Subcutaneous abdominal adipose tissue (tissue), 5 donors: Measurements from ENCODE around the gene TMA7B.
"Not testable (repeated sequence)": the region's sequence is repeated elsewhere in the genome, so short reads cannot be mapped to it uniquely, and the experiment has no call there.

Experiments used
- H3K27ac ChIP-seq: one replicate; pipeline ENCODE4 v1.7.0; 2013; ENCODE audit warnings: low read depth, mild to moderate bottlenecking, inconsistent platforms, low read length, moderate library complexity
- H3K27me3 ChIP-seq, 5 donors: one replicate each; pipeline ENCODE4 v1.7.0; 2013; ENCODE audit warnings: low read length in 5 of 5, inconsistent platforms in 1 of 5; ENCODE audit not compliant: control insufficient read depth in 5 of 5, insufficient read depth in 4 of 5
- H3K36me3 ChIP-seq, 5 donors: one replicate each; pipeline ENCODE4 v1.7.0; 2013; ENCODE audit warnings: low read length in 5 of 5; ENCODE audit not compliant: control insufficient read depth in 5 of 5, insufficient read depth in 5 of 5
- H3K4me1 ChIP-seq, 5 donors: one replicate each; pipeline ENCODE4 v1.7.0; 2013; ENCODE audit warnings: low read length in 5 of 5, mild to moderate bottlenecking in 3 of 5, moderate library complexity in 1 of 5; ENCODE audit not compliant: control insufficient read depth in 5 of 5, insufficient read depth in 5 of 5
- H3K4me3 ChIP-seq, 5 donors: one replicate each; pipeline ENCODE4 v1.7.0; 2013; ENCODE audit warnings: low read length in 5 of 5, low read depth in 1 of 5
- H3K9ac ChIP-seq, 5 donors: one replicate each; pipeline ENCODE4 v1.7.0; 2013; ENCODE audit warnings: low read length in 5 of 5, mild to moderate bottlenecking in 4 of 5, moderate library complexity in 3 of 5
- H3K9me3 ChIP-seq, 5 donors: one replicate each; pipeline ENCODE4 v1.7.0; 2013; ENCODE audit warnings: low read length in 5 of 5; ENCODE audit not compliant: control insufficient read depth in 5 of 5
- donor health status: healthy.
- donor health status: healthy.
- donor health status: healthy.
- donor health status: healthy.
- donor health status: healthy.

The TMA7B gene

DNA sequence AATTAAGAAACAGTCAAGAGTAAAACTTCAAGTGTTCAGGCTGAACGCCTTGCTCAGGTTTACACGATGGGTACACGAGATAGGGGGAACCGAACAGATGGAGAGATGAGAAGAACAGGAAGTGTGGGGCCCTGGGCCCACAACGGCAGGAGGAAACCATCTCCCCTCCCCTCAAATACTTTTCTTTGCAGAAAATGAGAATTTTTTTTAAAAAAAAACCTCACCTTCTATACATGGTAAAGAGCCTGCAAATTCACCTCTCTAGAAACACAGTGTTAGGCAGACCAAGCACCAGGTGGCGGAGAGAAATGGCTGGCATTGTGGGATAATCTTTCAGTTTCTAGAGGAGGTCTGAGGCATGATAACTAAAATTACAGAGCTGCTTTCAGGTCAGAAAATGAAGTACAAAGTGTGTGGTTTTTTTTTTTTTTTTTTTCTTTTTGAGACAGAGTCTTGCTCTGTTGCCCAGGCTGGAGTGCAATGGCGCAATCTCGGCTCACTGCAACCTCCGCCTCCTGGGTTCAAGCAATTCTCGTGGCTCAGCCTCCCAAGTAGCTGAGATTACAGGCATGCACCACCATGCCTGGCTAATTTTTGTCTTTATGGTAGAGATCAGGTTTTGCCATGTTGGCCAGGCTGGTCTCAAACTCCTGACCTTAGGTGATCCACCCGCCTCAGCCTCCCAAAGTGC lies 8.4 kb upstream of the TMA7B start:
- not testable (repeated sequence) for H3K27me3 ChIP-seq, H3K9ac ChIP-seq, H3K27ac ChIP-seq, H3K36me3 ChIP-seq, H3K4me3 ChIP-seq, H3K9me3 ChIP-seq
- peaks cover 0 to 25% (median 18%) of the 10 kb centered on the region in 5 donors for H3K4me1 ChIP-seq

DNA sequence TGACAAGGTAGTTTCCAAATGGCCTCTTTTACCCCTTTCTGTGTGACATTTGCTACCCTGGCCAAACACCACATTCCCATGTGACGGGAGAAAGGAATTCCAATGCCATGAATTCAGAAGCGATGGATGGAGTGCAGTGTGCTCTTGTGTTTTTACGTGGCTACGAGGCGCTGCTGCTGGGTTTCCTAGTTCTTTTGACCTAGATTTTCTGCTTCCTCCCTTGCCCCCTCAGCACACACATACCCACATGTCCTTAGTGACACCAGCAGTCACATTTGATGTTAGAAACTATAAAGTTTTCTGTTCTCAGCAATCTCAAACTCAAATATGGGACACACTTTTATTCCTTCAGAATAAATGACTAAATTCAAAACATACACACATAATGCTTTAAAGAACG lies 7.8 kb upstream of the TMA7B start:
- no peaks in the 10 kb centered on the region for H3K9me3 ChIP-seq
- no peaks in the 10 kb centered on the region for H3K36me3 ChIP-seq
- no peak overlapping the region for H3K4me3 ChIP-seq
- H3K9ac ChIP-seq, result no peak overlapping the region
- peaks cover 0 to 28% (median 18%) of the 10 kb centered on the region in 5 donors for H3K4me1 ChIP-seq
- no peaks in the 10 kb centered on the region for H3K27me3 ChIP-seq
- no peak overlapping the region for H3K27ac ChIP-seq

DNA sequence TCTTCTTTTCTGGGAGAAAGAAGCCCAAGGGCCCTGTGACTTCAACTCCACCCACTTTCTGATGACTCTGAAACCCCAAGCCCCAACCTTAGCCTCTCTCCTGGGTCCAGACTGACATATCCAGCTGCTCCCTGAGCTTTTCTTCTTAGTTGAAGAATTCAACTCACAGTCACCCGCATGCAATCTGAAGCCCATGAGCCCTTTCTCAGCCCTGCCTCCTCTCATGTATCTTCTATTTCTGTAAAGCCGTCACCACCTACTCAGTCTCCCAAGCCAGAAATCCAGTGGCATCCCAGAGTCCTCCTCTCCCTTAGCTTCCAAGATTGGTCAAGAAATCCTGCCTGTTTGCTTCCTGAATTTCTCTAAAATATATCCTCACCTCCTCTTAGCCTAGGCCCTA lies 7.1 kb upstream of the TMA7B start:
- no peak overlapping the region for H3K4me3 ChIP-seq
- H3K27ac ChIP-seq, result no peak overlapping the region
- H3K4me1 ChIP-seq, result peaks cover 0 to 29% (median 18%) of the 10 kb centered on the region in 5 donors
- no peaks in the 10 kb centered on the region for H3K27me3 ChIP-seq
- no peaks in the 10 kb centered on the region for H3K36me3 ChIP-seq
- H3K9ac ChIP-seq, result no peak overlapping the region
- no peaks in the 10 kb centered on the region for H3K9me3 ChIP-seq

DNA sequence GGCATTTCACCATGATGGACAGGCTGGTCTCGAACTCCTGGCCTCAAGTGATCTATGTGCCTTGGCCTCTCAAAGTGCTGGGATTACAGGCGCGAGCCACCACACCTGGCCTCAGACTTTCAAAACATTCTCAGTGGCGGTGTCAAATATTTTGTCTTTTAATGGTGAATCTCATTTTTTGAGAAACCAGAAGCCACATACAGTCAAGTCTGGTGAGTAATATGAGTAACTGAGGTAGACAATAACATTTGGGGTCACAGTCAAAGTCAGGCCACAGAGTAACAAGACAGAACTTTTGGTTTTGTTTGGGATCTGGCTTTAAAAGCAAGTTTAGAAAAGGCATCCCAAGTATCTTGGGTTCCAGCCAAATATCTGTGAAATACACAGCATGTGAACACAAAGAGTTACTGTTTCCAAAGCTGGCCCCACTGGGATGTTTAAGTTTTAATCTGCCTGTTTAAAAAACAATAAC lies 5.6 kb upstream of the TMA7B start:
- Histone ChIP-seq H3K4me3 (no peak overlapping the region), H3K36me3 (no peaks in the 10 kb centered on the region), H3K9ac (no peak overlapping the region), H3K27ac (no peak overlapping the region), H3K4me1 (peaks cover 0 to 40% (median 18%) of the 10 kb centered on the region in 5 donors), H3K27me3 (no peaks in the 10 kb centered on the region), H3K9me3 (no peaks in the 10 kb centered on the region)

DNA sequence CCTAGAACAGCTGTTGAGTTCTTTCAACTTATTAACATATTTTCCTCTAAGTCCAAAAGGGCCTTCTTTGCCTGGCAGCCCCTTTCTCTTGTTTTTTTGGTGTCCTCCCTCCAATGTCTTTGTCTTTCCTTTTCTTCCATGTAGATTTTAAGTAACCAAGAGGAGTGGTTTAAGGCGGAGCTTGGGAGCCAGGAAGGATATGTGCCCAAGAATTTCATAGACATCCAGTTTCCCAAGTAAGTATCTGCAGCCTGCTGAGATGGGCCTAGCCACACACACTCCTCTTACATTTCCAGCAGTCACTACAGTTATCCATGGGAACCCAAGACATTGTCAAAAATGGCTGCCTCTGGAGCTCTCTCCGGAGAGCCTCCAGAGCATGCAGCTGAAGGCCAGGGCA lies 4.5 kb upstream of the TMA7B start:
- Histone ChIP-seq H3K9ac (no peak overlapping the region), H3K27me3 (no peaks in the 10 kb centered on the region), H3K9me3 (no peaks in the 10 kb centered on the region), H3K4me3 (no peak overlapping the region), H3K4me1 (peaks cover 0 to 47% (median 18%) of the 10 kb centered on the region in 5 donors), H3K36me3 (no peaks in the 10 kb centered on the region), H3K27ac (no peak overlapping the region)

DNA sequence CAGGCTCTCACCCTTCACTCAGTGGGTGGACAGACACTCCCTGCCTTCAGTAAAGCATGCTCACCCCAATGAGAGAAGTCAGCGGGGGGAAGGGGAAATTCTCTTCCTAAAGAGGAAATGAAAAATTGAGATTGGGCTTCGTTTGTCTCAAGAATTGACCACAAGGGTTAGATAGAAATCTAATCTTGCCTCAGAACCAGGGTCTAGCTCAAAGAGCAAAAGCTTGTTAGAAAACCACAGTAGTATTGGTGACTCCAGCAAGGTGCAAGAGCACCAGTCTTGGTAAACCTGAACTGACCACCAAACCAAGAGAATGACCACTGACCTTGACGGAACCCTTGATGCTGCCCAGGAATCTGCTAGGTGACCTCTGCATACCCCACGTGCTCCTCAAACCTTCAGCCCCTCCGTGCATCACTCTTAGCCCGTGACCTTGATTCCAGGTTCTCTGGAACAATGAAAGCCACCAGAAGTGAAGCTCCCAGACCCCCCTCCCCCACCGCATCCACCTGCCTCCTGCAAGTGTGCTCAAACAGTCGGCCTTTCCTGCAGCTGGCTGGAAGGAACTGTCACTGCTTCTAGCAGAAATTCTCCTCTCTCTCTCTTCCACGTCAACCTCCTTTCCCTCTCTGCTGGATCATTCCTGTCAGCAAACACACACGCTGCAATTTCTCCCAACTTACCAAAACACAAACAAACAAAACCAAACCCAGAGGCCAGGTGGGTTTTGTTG lies 3.1 kb upstream of the TMA7B start:
- no peaks in the 10 kb centered on the region for H3K9me3 ChIP-seq
- no peak overlapping the region for H3K27ac ChIP-seq
- H3K4me3 ChIP-seq, result no peak overlapping the region
- no peak overlapping the region for H3K9ac ChIP-seq
- H3K36me3 ChIP-seq, result no peaks in the 10 kb centered on the region
- H3K27me3 ChIP-seq, result no peaks in the 10 kb centered on the region
- peaks cover 0 to 47% (median 18%) of the 10 kb centered on the region in 5 donors for H3K4me1 ChIP-seq

DNA sequence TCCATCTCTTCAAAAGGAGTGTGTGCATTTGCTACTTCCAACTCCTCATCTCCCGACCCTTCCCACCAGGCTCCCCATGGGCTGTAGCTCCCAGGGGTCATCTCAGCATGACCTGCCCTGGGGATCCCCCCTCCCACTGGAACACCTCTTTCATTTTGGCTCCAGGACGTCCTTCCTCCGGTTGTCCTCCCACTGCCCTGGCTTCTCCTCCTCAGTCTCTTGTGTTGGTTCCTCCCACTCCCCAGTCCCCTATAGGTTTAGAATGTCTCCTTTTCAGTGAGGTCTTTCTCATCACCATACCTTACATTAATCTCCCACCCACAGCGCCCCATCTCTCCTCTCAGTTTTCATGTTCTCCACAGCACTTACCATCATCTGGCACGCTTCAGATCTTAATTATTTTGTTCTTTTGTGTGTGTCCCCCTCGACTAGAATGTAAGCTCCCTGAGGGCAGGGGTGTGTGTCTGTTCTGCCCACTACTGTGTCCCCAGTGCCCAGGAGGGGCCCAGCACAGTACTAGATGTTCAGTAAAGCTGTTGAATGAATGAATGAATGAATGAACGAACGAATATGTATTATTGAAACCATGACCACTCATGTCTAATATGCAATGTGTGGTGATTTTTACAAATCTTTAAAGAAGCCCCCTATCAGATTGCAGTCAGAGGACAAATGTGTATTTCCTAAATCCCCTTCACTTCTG lies 2.0 kb upstream of the TMA7B start:
- Histone ChIP-seq H3K27me3 (no peaks in the 10 kb centered on the region), H3K9ac (no peak overlapping the region), H3K4me1 (peaks cover 0 to 47% (median 18%) of the 10 kb centered on the region in 5 donors), H3K36me3 (no peaks in the 10 kb centered on the region), H3K9me3 (no peaks in the 10 kb centered on the region), H3K4me3 (no peak overlapping the region), H3K27ac (no peak overlapping the region)

DNA sequence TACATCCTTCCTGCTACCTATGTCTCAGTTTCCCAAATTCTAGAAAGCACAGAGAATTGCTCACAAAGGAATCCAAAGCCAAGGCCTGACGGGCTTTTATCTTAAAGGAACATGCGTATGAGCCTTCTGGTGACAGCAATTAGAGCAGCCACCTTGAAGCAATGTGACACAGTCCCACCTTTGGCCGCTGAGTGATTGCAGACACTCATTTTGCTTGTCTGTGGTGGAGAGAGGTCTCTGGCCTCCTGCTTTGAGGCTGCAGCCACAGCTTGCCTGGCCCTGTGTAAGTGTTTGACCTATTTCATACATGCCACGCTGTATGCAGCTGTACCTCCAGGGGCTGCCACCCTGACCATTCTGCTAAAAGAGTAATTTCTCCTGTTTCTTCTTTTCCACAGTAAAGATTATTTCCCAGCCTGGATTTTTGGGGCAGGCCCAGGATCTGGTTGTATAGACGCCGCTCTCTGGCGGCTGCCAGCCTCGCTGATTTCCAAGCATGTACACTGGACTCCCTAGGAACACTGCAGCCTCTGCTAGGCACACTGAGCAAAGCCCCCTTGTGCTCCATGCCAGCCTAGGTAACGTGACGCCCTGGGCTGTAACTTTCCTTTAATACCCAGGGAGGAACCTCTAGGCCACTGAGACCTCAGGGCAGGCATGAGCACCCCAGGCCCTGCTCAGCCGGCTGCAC lies 1.1 kb upstream of the TMA7B start:
- Histone ChIP-seq H3K4me1 (peaks cover 0 to 44% (median 18%) of the 10 kb centered on the region in 5 donors), H3K9me3 (no peaks in the 10 kb centered on the region), H3K36me3 (no peaks in the 10 kb centered on the region), H3K27ac (no peak overlapping the region), H3K4me3 (no peak overlapping the region), H3K9ac (no peak overlapping the region), H3K27me3 (no peaks in the 10 kb centered on the region)

DNA sequence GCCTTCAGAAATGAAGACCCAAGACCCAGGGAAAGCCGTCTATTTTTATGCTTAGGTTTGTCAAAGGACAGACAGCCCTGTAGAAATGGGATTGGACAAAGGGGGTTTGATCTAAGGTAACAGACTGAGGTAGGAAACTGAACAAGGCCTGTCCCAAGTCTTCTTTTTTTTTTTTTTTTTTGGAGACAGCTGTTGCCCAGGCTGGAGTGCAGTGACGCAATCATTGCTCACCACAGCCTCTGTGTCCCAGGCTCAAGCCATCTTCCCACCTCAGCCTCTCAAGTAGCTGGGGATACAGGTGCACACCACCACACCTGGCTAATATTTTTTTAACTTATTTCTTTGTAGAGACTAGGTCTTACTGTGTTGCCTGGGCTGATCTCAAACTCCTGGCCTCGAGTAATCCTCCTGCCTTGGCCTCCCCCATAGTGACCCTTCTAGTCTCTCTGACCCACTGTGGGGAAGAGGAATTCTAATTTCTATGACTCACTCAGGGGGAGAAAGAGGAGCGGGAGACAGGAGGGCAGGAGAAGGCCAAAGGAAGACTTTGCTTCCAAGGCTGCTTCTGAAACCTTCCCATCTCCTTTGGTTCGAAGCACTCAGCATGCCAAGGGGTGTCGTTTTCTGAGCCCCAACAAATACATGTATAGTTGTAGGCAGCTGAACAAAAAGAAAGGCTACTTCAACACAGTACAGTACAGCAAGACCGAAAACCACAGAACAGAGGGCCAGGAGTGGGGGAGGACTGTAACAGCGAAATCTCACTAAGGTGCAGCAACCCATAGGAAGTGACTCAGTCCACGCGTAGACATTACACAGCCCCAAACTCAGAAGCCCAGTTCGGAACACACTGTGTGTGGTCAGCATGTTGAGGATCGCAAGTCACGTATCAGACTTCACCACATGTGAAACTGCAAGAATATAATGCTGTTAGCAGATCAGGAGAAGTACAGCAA lies 872 bp downstream of the TMA7B start:
- Histone ChIP-seq H3K27me3 (no peaks in the 10 kb centered on the region), H3K9ac (no peak overlapping the region), H3K9me3 (no peaks in the 10 kb centered on the region), H3K4me1 (peaks cover 0 to 26% (median 0%) of the 10 kb centered on the region in 5 donors), H3K27ac (no peak overlapping the region), H3K36me3 (no peaks in the 10 kb centered on the region), H3K4me3 (no peak overlapping the region)
